HUES48 (cell line): ENCODE measurements around the gene THSD4.

Experiments used
- H3K27ac ChIP-seq: one replicate; pipeline ENCODE4 v1.7.0; 2013; ENCODE audit warnings: low read depth, low read length, inconsistent platforms
- H3K27me3 ChIP-seq: 2 replicates; pipeline ENCODE4 v1.6.1; 2013; ENCODE audit warnings: mild to moderate bottlenecking, low read length; ENCODE audit not compliant: control insufficient read depth, insufficient read depth
- H3K36me3 ChIP-seq: 2 replicates; pipeline ENCODE4 v1.6.1; 2013; ENCODE audit warnings: low read length; ENCODE audit not compliant: control insufficient read depth, insufficient read depth
- H3K4me1 ChIP-seq: 2 replicates; pipeline ENCODE4 v1.6.1; 2013; ENCODE audit warnings: mild to moderate bottlenecking, low read length; ENCODE audit not compliant: control insufficient read depth, insufficient read depth
- H3K4me3 ChIP-seq: 2 replicates; pipeline ENCODE4 v1.5.1; 2013; ENCODE audit warnings: mild to moderate bottlenecking, low read depth, low read length
- H3K9ac ChIP-seq: 2 replicates; pipeline ENCODE4 v1.6.1; 2013; ENCODE audit warnings: mild to moderate bottlenecking, low read depth, low read length, moderate library complexity
- H3K9me3 ChIP-seq: 2 replicates; pipeline ENCODE4 v1.6.1; 2013; ENCODE audit warnings: low read length; ENCODE audit not compliant: control insufficient read depth, insufficient read depth

The THSD4 gene

DNA sequence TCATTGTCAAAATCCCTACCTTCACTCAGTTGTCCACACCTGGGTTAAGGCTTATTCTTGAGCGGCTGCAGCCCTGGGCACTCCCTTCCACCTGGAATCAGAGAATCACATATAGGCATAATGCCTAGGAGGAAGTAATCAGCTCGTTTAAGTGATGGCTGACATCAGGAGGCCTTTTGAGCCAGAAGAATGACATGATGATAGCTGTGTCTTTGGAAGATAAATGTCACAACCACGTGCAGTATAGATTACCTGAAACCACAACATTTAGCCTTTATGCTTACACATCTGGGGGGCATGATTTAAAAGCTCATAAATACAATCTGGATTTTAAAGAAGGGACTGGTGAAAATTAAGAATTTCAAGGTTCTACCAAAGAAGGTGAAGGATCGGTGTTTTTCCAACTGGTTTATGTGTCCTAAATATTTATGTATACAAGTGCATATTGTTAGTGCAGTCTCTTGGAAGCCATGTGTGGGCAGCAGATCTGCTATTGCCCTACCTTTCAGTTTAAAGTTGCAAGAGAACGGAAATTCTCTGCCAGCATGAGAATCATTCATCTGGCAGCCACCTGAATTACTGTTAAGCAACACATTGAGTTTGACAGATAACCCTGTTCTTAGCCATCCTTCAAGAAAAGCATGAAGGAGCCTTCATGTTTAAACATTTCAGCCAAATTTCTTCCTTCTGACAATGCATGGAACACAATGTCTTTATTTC is 531.7 kb downstream of the THSD4 start:
- no peak overlapping the region for H3K4me3 ChIP-seq
- no peak overlapping the region for H3K9ac ChIP-seq
- no peaks in the 10 kb centered on the region for H3K9me3 ChIP-seq
- no peaks in the 10 kb centered on the region for H3K27me3 ChIP-seq
- peaks cover 11% of the 10 kb centered on the region for H3K4me1 ChIP-seq
- H3K36me3 ChIP-seq: no peaks in the 10 kb centered on the region
- H3K27ac ChIP-seq: no peak overlapping the region

GRCh38 chr15:71647487-71647808 is 532.2 kb downstream of the THSD4 start:
- Histone ChIP-seq H3K9ac (no peak overlapping the region), H3K4me3 (no peak overlapping the region), H3K27me3 (no peaks in the 10 kb centered on the region), H3K9me3 (no peaks in the 10 kb centered on the region), H3K27ac (no peak overlapping the region), H3K4me1 (peaks cover 11% of the 10 kb centered on the region), H3K36me3 (no peaks in the 10 kb centered on the region)

DNA sequence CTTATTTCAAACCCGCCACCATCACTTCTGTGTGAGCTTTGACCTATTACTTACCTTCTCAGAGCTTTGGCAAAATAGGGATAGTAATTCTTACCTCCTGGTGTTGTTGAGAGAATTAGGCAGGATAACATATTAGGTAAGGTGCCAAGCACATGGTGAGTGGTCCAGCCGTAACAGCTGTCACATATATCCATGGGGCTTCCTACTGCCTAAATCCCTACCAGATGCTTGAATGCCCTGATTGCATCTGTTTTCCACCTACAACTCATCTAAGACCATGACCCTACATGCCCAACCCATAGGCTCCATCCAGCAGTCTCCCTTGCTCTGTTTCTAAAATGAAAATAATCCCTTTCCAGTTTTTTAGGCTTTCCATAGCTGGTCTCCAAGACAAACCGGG is 532.8 kb downstream of the THSD4 start:
- H3K27ac ChIP-seq: no peak overlapping the region
- no peaks in the 10 kb centered on the region for H3K27me3 ChIP-seq
- H3K4me3 ChIP-seq: no peak overlapping the region
- H3K36me3 ChIP-seq: no peaks in the 10 kb centered on the region
- H3K9me3 ChIP-seq: no peaks in the 10 kb centered on the region
- H3K9ac ChIP-seq: no peak overlapping the region
- H3K4me1 ChIP-seq: peaks cover 11% of the 10 kb centered on the region

GRCh38 chr15:71649894-71650293 is 534.6 kb downstream of the THSD4 start:
- Histone ChIP-seq H3K4me1 (peaks cover 15% of the 10 kb centered on the region), H3K27ac (no peak overlapping the region), H3K9me3 (no peaks in the 10 kb centered on the region), H3K27me3 (no peaks in the 10 kb centered on the region), H3K9ac (no peak overlapping the region), H3K4me3 (no peak overlapping the region), H3K36me3 (no peaks in the 10 kb centered on the region)

DNA sequence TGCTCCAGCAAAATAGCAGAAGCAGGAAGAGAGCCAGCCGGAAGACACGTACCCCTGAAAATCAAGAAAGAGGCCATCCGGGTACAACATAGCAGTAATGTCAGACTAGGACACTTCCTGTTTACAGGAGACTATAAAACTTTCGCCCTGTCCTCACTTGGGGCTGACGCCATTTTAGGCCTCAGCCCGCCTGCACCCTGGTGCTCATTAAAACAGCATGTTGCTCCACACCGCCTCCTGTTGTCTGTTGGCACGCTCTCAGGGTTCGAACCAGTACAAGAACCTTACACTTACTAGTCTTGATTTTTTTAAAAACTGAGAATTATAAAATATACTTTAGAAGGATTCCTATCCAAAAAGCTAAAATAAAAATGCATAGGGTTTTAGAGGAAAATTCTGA is 535.3 kb downstream of the THSD4 start:
- Histone ChIP-seq H3K27ac (no peak overlapping the region), H3K9ac (no peak overlapping the region), H3K4me3 (no peak overlapping the region), H3K27me3 (no peaks in the 10 kb centered on the region), H3K4me1 (peaks cover 17% of the 10 kb centered on the region), H3K36me3 (no peaks in the 10 kb centered on the region), H3K9me3 (no peaks in the 10 kb centered on the region)

GRCh38 chr15:71651750-71652186 is 536.5 kb downstream of the THSD4 start:
- no peaks in the 10 kb centered on the region for H3K27me3 ChIP-seq
- H3K4me1 ChIP-seq: peaks cover 17% of the 10 kb centered on the region
- no peak overlapping the region for H3K9ac ChIP-seq
- H3K9me3 ChIP-seq: no peaks in the 10 kb centered on the region
- H3K27ac ChIP-seq: no peak overlapping the region
- H3K4me3 ChIP-seq: no peak overlapping the region
- no peaks in the 10 kb centered on the region for H3K36me3 ChIP-seq

DNA sequence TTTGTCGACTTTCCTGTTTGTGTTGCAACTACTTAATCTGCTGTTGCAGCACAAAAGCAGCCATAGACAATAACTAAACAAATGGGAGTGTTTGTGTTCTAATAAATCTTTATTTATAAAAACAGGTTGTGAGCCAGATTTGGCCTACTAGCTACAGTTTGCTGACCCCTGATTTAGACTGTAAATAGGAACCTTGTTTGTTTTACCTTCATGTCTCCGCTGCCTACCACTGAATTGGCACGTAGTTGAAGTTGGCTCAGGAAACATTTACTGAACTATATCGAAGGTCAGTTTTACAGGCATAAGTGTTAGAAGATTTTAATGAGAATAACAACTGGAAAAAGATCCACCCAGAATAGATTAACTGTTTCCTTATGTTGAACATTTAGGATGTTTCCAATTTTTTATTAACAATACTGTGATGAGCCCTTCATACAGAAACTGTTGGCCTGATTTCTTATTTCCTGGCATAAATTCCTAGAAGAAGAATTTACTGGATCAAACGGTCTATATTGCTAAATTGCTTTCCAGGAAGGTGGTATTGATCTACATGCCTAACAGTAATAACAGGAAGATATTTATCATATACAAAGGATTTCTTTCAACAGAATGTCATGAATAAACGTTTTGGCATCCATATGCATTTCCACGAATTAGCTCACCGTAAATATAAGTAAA is 538.9 kb downstream of the THSD4 start:
- Histone ChIP-seq H3K27ac (no peak overlapping the region), H3K36me3 (no peaks in the 10 kb centered on the region), H3K9ac (no peak overlapping the region), H3K27me3 (no peaks in the 10 kb centered on the region), H3K4me3 (no peak overlapping the region), H3K9me3 (no peaks in the 10 kb centered on the region), H3K4me1 (0 out of 2 replicates have a peak, but pooled peaks cover 5% of the 10 kb centered on the region)

- H3K36me3 ChIP-seq: no peaks in the 10 kb centered on the region
- H3K4me1 ChIP-seq: 0 out of 2 replicates have a peak, but pooled peaks cover 5% of the 10 kb centered on the region
- H3K9me3 ChIP-seq: no peaks in the 10 kb centered on the region
- H3K27ac ChIP-seq: no peak overlapping the region
- no peak overlapping the region for H3K4me3 ChIP-seq
- H3K27me3 ChIP-seq: no peaks in the 10 kb centered on the region
- no peak overlapping the region for H3K9ac ChIP-seq
Observed at GRCh38 chr15:71654720-71655174, 539.5 kb downstream of the THSD4 start.

- no peaks in the 10 kb centered on the region for H3K9me3 ChIP-seq
- no peak overlapping the region for H3K27ac ChIP-seq
- no peak overlapping the region for H3K9ac ChIP-seq
- H3K27me3 ChIP-seq: no peaks in the 10 kb centered on the region
- no peak overlapping the region for H3K4me3 ChIP-seq
- no peaks in the 10 kb centered on the region for H3K36me3 ChIP-seq
- 0 out of 2 replicates have a peak, but pooled peaks cover 5% of the 10 kb centered on the region for H3K4me1 ChIP-seq
Observed at GRCh38 chr15:71656425-71656824, 541.2 kb downstream of the THSD4 start.

DNA sequence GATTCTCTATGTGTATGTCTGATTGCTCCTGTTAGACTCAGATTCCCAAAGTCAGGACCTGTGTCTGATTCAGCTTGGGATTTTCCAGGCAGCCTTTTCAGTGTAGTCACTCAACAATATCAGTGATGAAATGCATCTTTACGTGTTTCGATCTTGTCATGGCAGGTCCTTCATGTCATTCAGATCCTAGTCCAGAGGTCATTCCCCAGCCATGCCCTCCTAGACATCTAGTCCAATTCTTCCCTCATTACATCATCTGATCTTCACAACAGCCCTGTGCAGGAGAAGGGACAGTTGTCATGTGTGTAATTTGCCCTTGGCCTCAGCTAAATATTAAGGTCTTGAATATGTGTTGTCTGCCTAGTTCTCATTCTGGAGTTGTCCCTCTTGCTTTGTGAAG is 541.9 kb downstream of the THSD4 start:
- Histone ChIP-seq H3K27me3 (no peaks in the 10 kb centered on the region), H3K27ac (no peak overlapping the region), H3K4me3 (no peak overlapping the region), H3K9ac (no peak overlapping the region), H3K4me1 (0 out of 2 replicates have a peak, but pooled peaks cover 5% of the 10 kb centered on the region), H3K36me3 (no peaks in the 10 kb centered on the region), H3K9me3 (no peaks in the 10 kb centered on the region)

DNA sequence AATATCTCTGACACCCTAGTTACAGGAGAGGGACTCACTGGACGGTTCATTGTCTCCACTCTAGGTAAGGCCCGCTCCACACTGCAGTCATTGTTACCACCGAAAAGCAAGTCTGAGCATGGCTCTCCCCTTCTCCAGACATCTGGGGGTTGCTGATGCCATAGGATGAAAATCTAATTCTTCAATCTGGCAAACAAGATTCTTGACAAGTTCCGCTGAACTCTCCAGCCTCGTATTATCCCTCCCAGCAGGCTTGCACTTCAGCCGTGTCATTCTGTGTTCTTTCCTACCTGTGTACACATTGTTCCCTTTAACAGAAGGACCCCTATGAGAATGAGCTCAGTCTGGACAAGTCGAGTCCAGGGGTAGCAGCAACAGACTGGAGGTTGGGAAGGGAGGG is 542.8 kb downstream of the THSD4 start:
- no peaks in the 10 kb centered on the region for H3K27me3 ChIP-seq
- no peak overlapping the region for H3K9ac ChIP-seq
- no peak overlapping the region for H3K27ac ChIP-seq
- H3K36me3 ChIP-seq: no peaks in the 10 kb centered on the region
- H3K4me1 ChIP-seq: 0 out of 2 replicates have a peak, but pooled peaks cover 5% of the 10 kb centered on the region
- H3K4me3 ChIP-seq: no peak overlapping the region
- H3K9me3 ChIP-seq: no peaks in the 10 kb centered on the region
